Measurements from ENCODE around the gene REG3A. TPM values are rescaled to one million over a fixed set of nuclear protein-coding genes. Genes with fewer than 3 reads are reported as not detected.

Gene REG3A
- total RNA-seq, 3 donors from 2014 or later (not counting 1 experiment from before 2014, with no cell fraction given): not detected

DNA sequence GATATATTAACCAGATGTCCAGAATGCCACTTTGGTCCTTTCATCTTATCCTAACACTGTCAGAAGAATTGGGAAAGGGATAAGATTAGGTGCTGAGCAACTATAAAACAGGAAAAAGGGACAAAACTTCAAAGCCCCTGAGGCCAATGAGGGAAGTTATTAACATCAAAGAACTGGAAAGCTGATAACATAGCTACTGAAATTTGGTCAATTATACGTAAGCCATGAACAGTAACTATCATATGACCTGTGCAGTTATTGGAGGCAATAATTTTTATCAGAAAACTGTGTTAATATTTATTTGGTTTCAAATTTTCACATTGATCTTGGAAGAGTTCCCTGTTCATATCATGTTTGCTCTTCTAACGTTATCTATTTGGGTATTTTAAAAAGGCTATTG, 2.6 kb upstream of the REG3A start:
- Mint-ChIP-seq H3K27me3 (ENCODE audit: low read depth in 2 of 2) (no peaks in the 10 kb centered on the region), H3K9me3 (peaks cover 13 to 16% of the 10 kb centered on the region in 2 donors), H3K36me3 (no peaks in the 10 kb centered on the region), H3K4me3 (no peak overlapping the region), H3K27ac (no peak overlapping the region), H3K4me1 (no peaks in the 10 kb centered on the region)
- no peak for ATAC-seq
- Histone ChIP-seq H3K27ac (ENCODE audit: low read length) (no peak overlapping the region), H3K27me3 (ENCODE audit: control insufficient read depth, insufficient read depth, low read length) (no peaks in the 10 kb centered on the region), H3K36me3 (ENCODE audit: control insufficient read depth, insufficient read depth, low read length) (no peaks in the 10 kb centered on the region), H3K4me3 (ENCODE audit: low read length) (no peak overlapping the region), H3K9me3 (ENCODE audit: control insufficient read depth, insufficient read depth, low read length) (peaks cover 14% of the 10 kb centered on the region), H3K4me1 (ENCODE audit: control insufficient read depth, insufficient read depth, low read length) (no peaks in the 10 kb centered on the region)
- no peak for DNase-seq
- 89% methylated on average over 1 of the region's 2 CpGs for WGBS (ENCODE audit: insufficient coverage)
- TF ChIP-seq, protein P1, sequence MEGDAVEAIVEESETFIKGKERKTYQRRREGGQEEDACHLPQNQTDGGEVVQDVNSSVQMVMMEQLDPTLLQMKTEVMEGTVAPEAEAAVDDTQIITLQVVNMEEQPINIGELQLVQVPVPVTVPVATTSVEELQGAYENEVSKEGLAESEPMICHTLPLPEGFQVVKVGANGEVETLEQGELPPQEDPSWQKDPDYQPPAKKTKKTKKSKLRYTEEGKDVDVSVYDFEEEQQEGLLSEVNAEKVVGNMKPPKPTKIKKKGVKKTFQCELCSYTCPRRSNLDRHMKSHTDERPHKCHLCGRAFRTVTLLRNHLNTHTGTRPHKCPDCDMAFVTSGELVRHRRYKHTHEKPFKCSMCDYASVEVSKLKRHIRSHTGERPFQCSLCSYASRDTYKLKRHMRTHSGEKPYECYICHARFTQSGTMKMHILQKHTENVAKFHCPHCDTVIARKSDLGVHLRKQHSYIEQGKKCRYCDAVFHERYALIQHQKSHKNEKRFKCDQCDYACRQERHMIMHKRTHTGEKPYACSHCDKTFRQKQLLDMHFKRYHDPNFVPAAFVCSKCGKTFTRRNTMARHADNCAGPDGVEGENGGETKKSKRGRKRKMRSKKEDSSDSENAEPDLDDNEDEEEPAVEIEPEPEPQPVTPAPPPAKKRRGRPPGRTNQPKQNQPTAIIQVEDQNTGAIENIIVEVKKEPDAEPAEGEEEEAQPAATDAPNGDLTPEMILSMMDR (IDR thresholded peaks at IDR 0.05): no peak
- intact Hi-C loops (cut with micrococcal nuclease): no loop called here

DNA sequence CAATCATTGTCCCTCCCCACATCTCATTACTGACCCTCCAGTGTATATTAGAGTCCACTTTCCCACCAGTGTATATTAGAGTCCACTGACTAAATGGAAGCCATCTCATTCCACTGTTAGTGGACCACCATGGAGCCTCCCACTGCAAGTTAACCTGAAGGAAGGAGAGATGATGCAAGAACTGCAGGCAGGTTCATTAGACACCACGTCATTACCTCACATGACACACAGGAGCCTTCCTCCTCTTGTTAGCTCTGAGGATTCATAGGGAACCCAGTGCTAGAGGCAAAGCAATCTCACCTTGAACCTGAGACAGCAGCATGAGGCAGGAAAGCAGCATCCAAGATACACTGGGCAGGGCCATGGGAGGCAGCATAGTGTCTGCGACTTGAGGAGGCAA, 523 bp downstream of the REG3A start:
- Histone ChIP-seq H3K9me3 (ENCODE audit: control insufficient read depth, insufficient read depth, low read length) (peaks cover 16% of the 10 kb centered on the region), H3K27me3 (ENCODE audit: control insufficient read depth, insufficient read depth, low read length) (no peaks in the 10 kb centered on the region), H3K36me3 (ENCODE audit: control insufficient read depth, insufficient read depth, low read length) (no peaks in the 10 kb centered on the region), H3K4me3 (ENCODE audit: low read length) (no peak overlapping the region), H3K4me1 (ENCODE audit: control insufficient read depth, insufficient read depth, low read length) (no peaks in the 10 kb centered on the region), H3K27ac (ENCODE audit: low read length) (no peak overlapping the region)
- no peak for DNase-seq
- no peak overlapping the region for H3K27ac Mint-ChIP-seq
- TF ChIP-seq, protein P1 (IDR thresholded peaks at IDR 0.05): no peak
- H3K27me3 Mint-ChIP-seq (ENCODE audit: low read depth in 2 of 2): no peaks in the 10 kb centered on the region
- ATAC-seq: no peak
- intact Hi-C loops (cut with micrococcal nuclease): no loop called here
- H3K4me3 Mint-ChIP-seq: no peak overlapping the region
- peaks cover 19 to 22% of the 10 kb centered on the region in 2 donors for H3K9me3 Mint-ChIP-seq
- peaks cover under 1% of the 10 kb centered on the region for H3K36me3 Mint-ChIP-seq
- H3K4me1 Mint-ChIP-seq: no peaks in the 10 kb centered on the region
- WGBS (ENCODE audit: insufficient coverage): 56% methylated on average over 2 of the region's 2 CpGs

DNA sequence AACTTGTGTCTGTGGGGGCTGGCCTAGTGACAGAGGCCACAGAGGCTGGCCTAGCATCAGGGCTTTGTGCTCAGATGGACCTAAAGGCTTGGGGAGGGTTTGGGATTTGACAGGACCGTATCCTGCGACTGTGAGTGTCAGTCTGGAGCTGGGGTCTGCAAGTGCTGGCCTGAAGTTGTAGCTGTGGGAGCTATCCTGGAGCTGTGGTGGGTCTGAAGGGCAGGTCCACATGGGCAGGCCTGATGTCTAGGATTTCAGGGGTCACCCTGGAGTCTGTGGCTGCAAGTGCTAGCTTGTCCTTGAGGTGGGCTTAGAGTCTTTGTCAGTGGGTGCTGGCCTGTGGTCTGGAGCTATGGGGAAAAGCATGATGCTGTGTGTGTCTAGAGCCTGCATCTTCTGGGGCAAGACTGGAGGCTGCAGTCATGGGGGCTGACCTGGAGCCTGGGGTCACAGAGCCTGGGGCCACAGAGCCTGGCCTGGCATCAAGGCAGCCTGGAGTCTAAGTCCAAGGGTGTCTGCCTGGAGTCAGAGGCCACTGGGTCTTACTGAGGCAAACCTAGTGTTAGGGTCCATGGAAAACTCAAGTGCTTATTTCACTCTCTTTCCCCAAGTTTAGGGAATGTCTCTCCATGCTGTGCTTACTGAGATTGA, 3.6 kb downstream of the REG3A start:
- no peak for ATAC-seq
- no peak overlapping the region for H3K4me3 Mint-ChIP-seq

More for the DNA sequence above, 3.6 kb downstream of the REG3A start:
- Histone ChIP-seq H3K9me3 (ENCODE audit: control insufficient read depth, insufficient read depth, low read length) (peaks cover 16% of the 10 kb centered on the region), H3K27ac (ENCODE audit: low read length) (no peak overlapping the region), H3K27me3 (ENCODE audit: control insufficient read depth, insufficient read depth, low read length) (no peaks in the 10 kb centered on the region), H3K4me1 (ENCODE audit: control insufficient read depth, insufficient read depth, low read length) (no peaks in the 10 kb centered on the region), H3K36me3 (ENCODE audit: control insufficient read depth, insufficient read depth, low read length) (no peaks in the 10 kb centered on the region), H3K4me3 (ENCODE audit: low read length) (no peak overlapping the region)
- 86% methylated on average over 2 of the region's 2 CpGs for WGBS (ENCODE audit: insufficient coverage)
- DNase-seq: no peak
- no peak overlapping the region for H3K27ac Mint-ChIP-seq
- H3K27me3 Mint-ChIP-seq (ENCODE audit: low read depth in 2 of 2): no peaks in the 10 kb centered on the region
- TF ChIP-seq, protein P1 (IDR thresholded peaks at IDR 0.05): no peak
- H3K4me1 Mint-ChIP-seq: no peaks in the 10 kb centered on the region
- intact Hi-C loops (cut with micrococcal nuclease): no loop called here
- peaks cover 4% of the 10 kb centered on the region for H3K36me3 Mint-ChIP-seq
- peaks cover 19 to 20% of the 10 kb centered on the region in 2 donors for H3K9me3 Mint-ChIP-seq

Data from natural killer cell (primary cell).